CD4-positive, alpha-beta T cell treated with Interferon gamma for 1 hour (primary cell): Measurements from ENCODE around the gene RAPGEF1.

Experiments used
- DNase-seq: peaks from one replicate; pipeline ENCODE4 v3.0.0-alpha.2; 2020

Gene RAPGEF1

GRCh38 chr9:131639769-131640437, 100.0 kb downstream of the RAPGEF1 start:
- DNase-seq = no peak

GRCh38 chr9:131636593-131636992, 103.3 kb downstream of the RAPGEF1 start:
- no peak for DNase-seq

GRCh38 chr9:131635892-131636291, 104.0 kb downstream of the RAPGEF1 start:
- no peak for DNase-seq

GRCh38 chr9:131635285-131635684, 104.6 kb downstream of the RAPGEF1 start:
- DNase-seq = peak; percentile 85

- no peak for DNase-seq
Observed at GRCh38 chr9:131633491-131634031, 106.3 kb downstream of the RAPGEF1 start.

GRCh38 chr9:131631306-131631705, 108.6 kb downstream of the RAPGEF1 start:
- no peak for DNase-seq

- peak; percentile 53 for DNase-seq
Observed at GRCh38 chr9:131630205-131630831, 109.6 kb downstream of the RAPGEF1 start.

GRCh38 chr9:131629825-131630204, 110.1 kb downstream of the RAPGEF1 start:
- DNase-seq = no peak

GRCh38 chr9:131629226-131629500, 110.7 kb downstream of the RAPGEF1 start:
- DNase-seq = no peak

- peak; percentile 35 for DNase-seq
Observed at GRCh38 chr9:131628459-131629225, 111.2 kb downstream of the RAPGEF1 start.

GRCh38 chr9:131627648-131628458, 112.0 kb downstream of the RAPGEF1 start:
- DNase-seq = peak; percentile 87

- DNase-seq = no peak
Observed at GRCh38 chr9:131627326-131627647, 112.6 kb downstream of the RAPGEF1 start.

- no peak for DNase-seq
Observed at GRCh38 chr9:131625790-131626670, 113.8 kb downstream of the RAPGEF1 start.

GRCh38 chr9:131625508-131625787, 114.4 kb downstream of the RAPGEF1 start:
- no peak for DNase-seq

- DNase-seq = peak; percentile 22
Observed at GRCh38 chr9:131624636-131625507, 115.0 kb downstream of the RAPGEF1 start.

- DNase-seq = no peak
Observed at GRCh38 chr9:131623655-131624330, 116.1 kb downstream of the RAPGEF1 start.

GRCh38 chr9:131622523-131622922, 117.4 kb downstream of the RAPGEF1 start:
- no peak for DNase-seq

GRCh38 chr9:131621551-131622358, 118.1 kb downstream of the RAPGEF1 start:
- peak; percentile 62 for DNase-seq

- DNase-seq = no peak
Observed at GRCh38 chr9:131620764-131621520, 118.9 kb downstream of the RAPGEF1 start.
